GM12878 (cell line): ENCODE measurements around the gene CSRNP2. TPM values are rescaled to one million over a fixed set of nuclear protein-coding genes. Genes with fewer than 3 reads are reported as not detected.

Experiments used
- ATAC-seq: fragments of 200-7000 bp; cut with Tn5 transposase; 3 replicates; pipeline ENCODE4 v1.9.1; 2020; ENCODE audit warnings: mild to moderate bottlenecking, moderate library complexity
- BruUV-seq: library from RNA; stranded (reverse); fragments of 400-500 nt; replicated peaks from 2 replicates; lab custom pipeline; 2021; lab: Mats Ljungman, UMichigan
- CTCF ChIA-PET: fragments of 300-600 bp; sonication (Branson Sonifier 250); formaldehyde crosslinking; extraction: SDS; loops from one replicate; lab custom pipeline; 2021; ENCODE audit warnings: inconsistent platforms; lab: Yijun Ruan, JAX
- POLR2A ChIA-PET: fragments of 350-600 bp; formaldehyde crosslinking; extraction: SDS; loops from one replicate; lab custom pipeline; 2021; ENCODE audit warnings: inconsistent platforms; lab: Charles Lee
- RAD21 ChIA-PET: fragments of 300-600 bp; sonication (Branson Sonifier 250); formaldehyde crosslinking; loops from one replicate; lab custom pipeline; 2023; ENCODE audit warnings: antibody characterized with exemption; ENCODE audit not compliant: unreplicated experiment; lab: Charles Lee
- SMC1A ChIA-PET: fragments of 300-600 bp; sonication (Branson Sonifier 250); formaldehyde crosslinking; loops from one replicate; lab custom pipeline; 2023; ENCODE audit not compliant: unreplicated experiment, uncharacterized antibody; lab: Charles Lee
- DNase-seq: peaks from one replicate; pipeline ENCODE4 v3.0.0-alpha.2; 2011; ENCODE audit warnings: low read depth, low spot score
- FAIRE-seq: peaks from 3 replicates; lab custom pipeline; 2011; peaks lifted over from hg19 to GRCh38; lab: Jason Lieb, UNC
- H2AFZ ChIP-seq: 2 replicates; pipeline ENCODE4 v1.6.0; 2011; ENCODE audit warnings: low read depth, low read length, control low read depth; ENCODE audit not compliant: control insufficient read depth
- H3K27ac ChIP-seq: 2 replicates; pipeline ENCODE4 v1.5.1; 2011; ENCODE audit warnings: control low read depth; ENCODE audit not compliant: control insufficient read depth, insufficient read depth
- H3K27me3 ChIP-seq, 2 experiments: replicated peaks in 1 of 2; 2 replicates each; pipeline versions ENCODE4 v1.6.0 to v1.6.1; 2011; ENCODE audit warnings: low read length in 1 of 2; ENCODE audit not compliant: control insufficient read depth in 2 of 2, insufficient read depth in 2 of 2
- H3K36me3 ChIP-seq, 2 experiments: 2 replicates each; pipeline ENCODE4 v1.5.1; 2011; ENCODE audit warnings: low read length in 1 of 2; ENCODE audit not compliant: control insufficient read depth in 2 of 2, insufficient read depth in 2 of 2
- H3K4me1 ChIP-seq: 2 replicates; pipeline ENCODE4 v1.6.1; 2011; ENCODE audit warnings: mild to moderate bottlenecking, low read length, moderate library complexity, mixed read lengths; ENCODE audit not compliant: control insufficient read depth, insufficient read depth
- H3K4me2 ChIP-seq: 2 replicates; pipeline ENCODE4 v1.6.0; 2011; ENCODE audit warnings: control low read depth; ENCODE audit not compliant: control insufficient read depth, insufficient read depth
- H3K4me3 ChIP-seq: fragments of 200-600 bp; sonication (generic); 2 replicates; pipeline ENCODE4 v1.5.1; 2016
- H3K79me2 ChIP-seq: 2 replicates; pipeline ENCODE4 v1.6.0; 2011; ENCODE audit warnings: low read length; ENCODE audit not compliant: control insufficient read depth, insufficient read depth
- H3K9ac ChIP-seq: 2 replicates; pipeline ENCODE4 v1.8.0; 2011; ENCODE audit warnings: low read length, control low read depth, mixed read lengths; ENCODE audit not compliant: control insufficient read depth, insufficient read depth
- H3K9me3 ChIP-seq: replicated peaks from 3 replicates; pipeline ENCODE4 v1.5.1; 2011; ENCODE audit warnings: mild to moderate bottlenecking, low read length; ENCODE audit not compliant: control insufficient read depth, insufficient read depth
- H4K20me1 ChIP-seq: 2 replicates; pipeline ENCODE4 v1.6.0; 2011; ENCODE audit not compliant: control insufficient read depth, insufficient read depth
- CBX3 ChIP-seq: fragments of 200-600 bp; sonication (generic); IDR thresholded peaks from 2 replicates; pipeline ENCODE4 v1.6.1; 2016; ENCODE audit warnings: low read depth, borderline replicate concordance
- CHD2 ChIP-seq: IDR thresholded peaks from 2 replicates; pipeline ENCODE4 v1.6.1; 2011; ENCODE audit warnings: low read depth, low read length, improper control_type of control experiment, borderline replicate concordance
- CUX1 ChIP-seq: IDR thresholded peaks from 2 replicates; pipeline ENCODE4 v1.6.1; 2012; ENCODE audit warnings: improper control_type of control experiment, low read depth, low read length; ENCODE audit not compliant: insufficient replicate concordance
- DPF2 ChIP-seq: fragments of 450-650 bp; IDR thresholded peaks from 2 replicates; pipeline ENCODE4 v1.6.1; 2017; ENCODE audit warnings: mild to moderate bottlenecking
- EP300 ChIP-seq, 2 experiments: fragments of 150-350 bp in 1 of 2; IDR thresholded peaks; 2 replicates each; pipeline ENCODE4 v1.6.1; 2011 to 2012; ENCODE audit warnings: low read depth in 2 of 2, low read length in 2 of 2, borderline replicate concordance in 1 of 2, improper control_type of control experiment in 1 of 2, inconsistent platforms in 1 of 2; ENCODE audit not compliant: control insufficient read depth in 1 of 2
- FOXK2 ChIP-seq: fragments of 450-650 bp; IDR thresholded peaks from 2 replicates; pipeline ENCODE4 v1.6.1; 2017; ENCODE audit warnings: mild to moderate bottlenecking, moderate library complexity
- FOXM1 ChIP-seq: IDR thresholded peaks from 2 replicates; pipeline ENCODE4 v1.6.1; 2012; ENCODE audit warnings: low read depth, mild to moderate bottlenecking, inconsistent platforms, low read length, moderate library complexity
- JUNB ChIP-seq: IDR thresholded peaks from 2 replicates; pipeline ENCODE4 v1.6.1; 2016; ENCODE audit warnings: antibody characterized with exemption, mild to moderate bottlenecking
- JUND ChIP-seq: IDR thresholded peaks from 2 replicates; pipeline ENCODE4 v1.6.1; 2012; ENCODE audit warnings: low read depth, mild to moderate bottlenecking, low read length, improper control_type of control experiment, moderate library complexity
- KDM1A ChIP-seq: fragments of 200-600 bp; sonication (generic); IDR thresholded peaks from 2 replicates; pipeline ENCODE4 v1.6.1; 2016; ENCODE audit warnings: borderline replicate concordance
- MTA2 ChIP-seq: fragments of 450-650 bp; IDR thresholded peaks from 2 replicates; pipeline ENCODE4 v1.6.1; 2016; ENCODE audit warnings: low read depth, mild to moderate bottlenecking, moderate library complexity
- NFYB ChIP-seq: IDR thresholded peaks from 2 replicates; pipeline ENCODE4 v1.6.1; 2011; ENCODE audit warnings: low read depth, mild to moderate bottlenecking, low read length, improper control_type of control experiment, moderate library complexity; ENCODE audit not compliant: insufficient read depth
- PAX8 ChIP-seq: fragments of 450-650 bp; IDR thresholded peaks from 2 replicates; pipeline ENCODE4 v1.6.1; 2017; ENCODE audit warnings: mild to moderate bottlenecking, moderate library complexity
- POLR2A ChIP-seq: IDR thresholded peaks from 2 replicates; pipeline ENCODE4 v1.6.1; 2011; ENCODE audit warnings: low read depth, mild to moderate bottlenecking, low read length
- RB1 ChIP-seq: fragments of 450-650 bp; formaldehyde crosslinking; IDR thresholded peaks from 2 replicates; pipeline ENCODE4 v1.6.1; 2017; ENCODE audit warnings: mild to moderate bottlenecking, borderline replicate concordance
- REST ChIP-seq: IDR thresholded peaks from 2 replicates; pipeline ENCODE4 v1.6.1; 2012; ENCODE audit warnings: mild to moderate bottlenecking, low read depth, low read length
- SMC3 ChIP-seq: IDR thresholded peaks from 2 replicates; pipeline ENCODE4 v1.6.1; 2011; ENCODE audit warnings: low read length, improper control_type of control experiment, borderline replicate concordance
- WGBS: methylation state at CpG from one replicate; pipeline ENCODE4 v1.1.6; 2016; ENCODE audit warnings: low lambda C conversion rate; ENCODE audit not compliant: insufficient replicate concordance, insufficient coverage; ENCODE audit errors: missing lambda C conversion rate; 5-methylcytosine and 5-hydroxymethylcytosine counted together
- in situ Hi-C: fragments of 300-500 bp; cut with MboI; formaldehyde crosslinking; loops from 9 replicates; pipeline ENCODE4 v1.14.3; 2018; ENCODE audit warnings: mixed read lengths
- intact Hi-C: fragments of 100-400 bp; cut with micrococcal nuclease; formaldehyde crosslinking; loops from one replicate; pipeline ENCODE4 v1.14.2; 2022; ENCODE audit not compliant: unreplicated experiment
- polyA plus RNA-seq, 11 experiments: library from polyadenylated mRNA; depleted of rRNA in 4 of 11; unstranded in 6 of 11; stranded (reverse) in 5 of 11; fragments of >200 nt; fragmentation: Nextera tagmentation in 4 of 11; fragmentation: Illumina TruSeq in 1 of 11; extraction: Ambion mirVana in 4 of 11; extraction: Trizol in 1 of 11; gene quantifications; 1 replicate in 1 of 11; 2 replicates in 10 of 11; pipeline versions ENCODE4 v1.2.1 to v1.2.3, GENCODE V29; 2011 to 2016; ENCODE audit warnings: inconsistent platforms in 2 of 11, missing spikeins in 2 of 11, low read depth in 1 of 11
- total RNA-seq, 4 experiments: library from RNA; depleted of rRNA in 3 of 4; stranded (reverse); fragments of >200 nt in 3 of 4; fragmentation: Illumina TruSeq in 1 of 4; extraction: Trizol in 1 of 4; gene quantifications; 2 replicates each; pipeline versions ENCODE4 v1.2.1 to v1.2.3, GENCODE V29; 2013 to 2021

CSRNP2 gene
- total and polyA plus RNA-seq, 10 of the 15 experiments (the other 5 are each of a cell fraction or from before 2014, with no cell fraction given), result 1.2 to 12.1 (median 6.3) TPM

GRCh38 chr12:51126297-51126696 lies 42.9 kb upstream of the CSRNP2 start:
- H2AFZ ChIP-seq, result no peak overlapping the region
- H3K9ac ChIP-seq, result no peak overlapping the region
- no peak overlapping the region for H3K4me3 ChIP-seq
- H3K36me3 ChIP-seq, result peaks cover 3 to 9% of the 10 kb centered on the region in 2 experiments; a peak in 3 of 4 replicates
- ChIA-PET CTCF (interaction anchor here (1.3 kb wide), 1 partner anchor 15 kb away, joined by 3 read pairs; no protein-coding TSS in a partner anchor), SMC1A (interaction anchor here (1.3 kb wide), 1 partner anchor 9 kb away, joined by 3 read pairs; no protein-coding TSS in a partner anchor), RAD21 (interaction anchor here (0.6 kb wide), 1 partner anchor 127 kb away, joined by 3 read pairs; no protein-coding TSS in a partner anchor), POLR2A (interaction anchor here (0.6 kb wide), 1 partner anchor 11 kb away, joined by 4 read pairs; no protein-coding TSS in a partner anchor)
- intact Hi-C loops (no loop called here), in situ Hi-C loops (no loop called here)
- BruUV-seq, result no TSS peak
- no peaks in the 10 kb centered on the region for H3K9me3 ChIP-seq
- no peaks in the 10 kb centered on the region for H3K27me3 ChIP-seq
- H3K4me1 ChIP-seq, result 0 out of 2 replicates have a peak, but pooled peaks cover 2% of the 10 kb centered on the region
- DNase-seq (no peak), ATAC-seq (no peak), FAIRE-seq (no peak)
- H4K20me1 ChIP-seq, result no peaks in the 10 kb centered on the region
- WGBS, result 98% methylated on average over 2 of the region's 2 CpGs
- H3K4me2 ChIP-seq, result no peak overlapping the region
- H3K79me2 ChIP-seq, result peaks cover 1% of the 10 kb centered on the region; the same call in 1 of the 2 replicates
- H3K27ac ChIP-seq, result no peak overlapping the region
- TF ChIP-seq FOXM1, result no peak
- no peak for TF ChIP-seq POLR2A
- no peak for TF ChIP-seq REST
- TF ChIP-seq MTA2, result no peak
- TF ChIP-seq CHD2, result no peak
- TF ChIP-seq RB1, result no peak
- no peak for TF ChIP-seq JUNB
- no peak for TF ChIP-seq KDM1A
- no peak for TF ChIP-seq PAX8
- TF ChIP-seq JUND, result no peak
- TF ChIP-seq SMC3, result no peak
- TF ChIP-seq NFYB, result no peak
- TF ChIP-seq FOXK2, result no peak
- TF ChIP-seq CBX3, result no peak
- no peak for TF ChIP-seq DPF2
- TF ChIP-seq CUX1, result no peak
- TF ChIP-seq EP300 (IDR thresholded peaks at IDR 0.05; ENCODE audit: borderline replicate concordance in 1 of 2, control insufficient read depth in 1 of 2, low read depth in 2 of 2, low read length in 2 of 2), result no peak
